Measurements from ENCODE around the gene ATP5F1E. TPM values are rescaled to one million over a fixed set of nuclear protein-coding genes. Genes with fewer than 3 reads are reported as not detected.

Gene ATP5F1E
- total RNA-seq, 1 donor from 2014 or later: 53.5 TPM

DNA sequence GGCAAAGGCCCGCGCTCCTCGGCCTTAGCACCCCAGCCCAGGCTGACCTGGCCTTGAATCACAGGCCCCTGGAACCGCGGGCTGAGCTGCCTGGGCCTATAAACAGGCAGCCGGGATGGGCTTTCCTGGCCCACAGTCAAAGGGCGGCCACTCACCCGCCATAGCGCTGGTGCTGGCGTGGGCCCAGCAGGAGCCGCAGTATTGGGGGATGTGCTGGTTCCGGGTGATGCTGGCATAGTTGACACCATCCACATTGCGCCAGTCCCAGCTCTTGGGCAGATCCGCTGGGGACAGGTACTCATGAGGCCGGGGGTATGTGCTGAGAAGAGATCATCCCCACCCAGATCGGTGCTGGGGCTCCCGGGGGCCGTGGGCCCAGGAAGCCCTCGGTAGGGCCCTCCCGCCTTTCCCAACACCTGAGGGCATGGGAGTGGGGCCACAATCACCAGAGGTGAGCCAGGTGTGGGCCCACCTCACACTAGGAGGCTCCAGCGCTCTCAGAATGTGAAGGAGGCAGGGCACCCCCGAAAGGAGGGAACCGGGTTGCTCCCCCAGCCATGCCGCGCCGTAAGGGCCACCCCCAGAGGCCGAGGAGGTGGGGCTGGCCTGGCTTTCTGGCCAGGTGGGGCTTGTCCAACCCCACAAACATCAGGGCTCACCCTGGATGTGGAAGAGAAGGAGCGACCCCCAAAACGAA lies 25.8 kb downstream of the ATP5F1E start:
- Mint-ChIP-seq H3K4me3 (ENCODE audit: unreplicated experiment) (peak overlapping the region; percentile 42), H3K27me3 (ENCODE audit: unreplicated experiment) (peaks cover 15% of the 10 kb centered on the region)

DNA sequence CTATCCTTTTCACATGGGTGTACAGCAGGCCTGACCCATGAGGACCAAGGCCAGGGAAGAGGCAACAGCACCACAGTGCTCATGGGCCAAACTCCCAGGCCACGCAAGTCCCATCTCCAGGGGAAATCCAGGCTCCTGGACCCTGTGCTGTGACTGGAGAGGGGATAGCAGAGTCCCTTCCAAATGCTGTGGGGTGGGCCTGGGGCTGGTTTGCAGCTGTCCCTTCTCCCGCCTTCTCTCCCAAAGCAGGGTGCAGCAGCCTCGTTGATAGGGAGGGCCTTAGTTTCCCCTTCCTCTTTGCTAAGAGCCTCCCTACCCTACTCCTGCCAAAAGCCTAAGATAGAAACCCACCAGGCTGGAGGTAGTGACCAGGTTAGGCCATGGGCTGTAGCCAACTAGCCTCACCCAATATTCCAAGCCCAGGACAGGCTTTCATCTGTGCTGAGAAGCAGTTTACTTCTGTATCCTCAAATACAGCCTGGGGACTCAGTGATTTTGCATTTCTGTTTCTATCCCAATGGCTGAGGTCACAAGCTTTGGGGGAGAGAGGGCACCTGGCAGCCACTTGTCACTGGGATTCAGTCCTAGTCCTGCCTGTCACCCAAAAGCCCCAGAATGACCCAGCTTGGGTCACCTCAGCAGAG lies 26.5 kb downstream of the ATP5F1E start:
- no peak overlapping the region for H3K27ac Mint-ChIP-seq (ENCODE audit: unreplicated experiment)
- peaks cover 5% of the 10 kb centered on the region for H3K9me3 Mint-ChIP-seq (ENCODE audit: unreplicated experiment)
- no peak overlapping the region for H3K4me3 Mint-ChIP-seq (ENCODE audit: unreplicated experiment)
- DNase-seq: peak; percentile 3
- H3K36me3 Mint-ChIP-seq (ENCODE audit: unreplicated experiment): no peaks in the 10 kb centered on the region
- peaks cover 15% of the 10 kb centered on the region for H3K27me3 Mint-ChIP-seq (ENCODE audit: unreplicated experiment)
- H3K4me1 Mint-ChIP-seq (ENCODE audit: low read depth, unreplicated experiment): no peaks in the 10 kb centered on the region
- TF ChIP-seq, protein P1, sequence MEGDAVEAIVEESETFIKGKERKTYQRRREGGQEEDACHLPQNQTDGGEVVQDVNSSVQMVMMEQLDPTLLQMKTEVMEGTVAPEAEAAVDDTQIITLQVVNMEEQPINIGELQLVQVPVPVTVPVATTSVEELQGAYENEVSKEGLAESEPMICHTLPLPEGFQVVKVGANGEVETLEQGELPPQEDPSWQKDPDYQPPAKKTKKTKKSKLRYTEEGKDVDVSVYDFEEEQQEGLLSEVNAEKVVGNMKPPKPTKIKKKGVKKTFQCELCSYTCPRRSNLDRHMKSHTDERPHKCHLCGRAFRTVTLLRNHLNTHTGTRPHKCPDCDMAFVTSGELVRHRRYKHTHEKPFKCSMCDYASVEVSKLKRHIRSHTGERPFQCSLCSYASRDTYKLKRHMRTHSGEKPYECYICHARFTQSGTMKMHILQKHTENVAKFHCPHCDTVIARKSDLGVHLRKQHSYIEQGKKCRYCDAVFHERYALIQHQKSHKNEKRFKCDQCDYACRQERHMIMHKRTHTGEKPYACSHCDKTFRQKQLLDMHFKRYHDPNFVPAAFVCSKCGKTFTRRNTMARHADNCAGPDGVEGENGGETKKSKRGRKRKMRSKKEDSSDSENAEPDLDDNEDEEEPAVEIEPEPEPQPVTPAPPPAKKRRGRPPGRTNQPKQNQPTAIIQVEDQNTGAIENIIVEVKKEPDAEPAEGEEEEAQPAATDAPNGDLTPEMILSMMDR (IDR thresholded peaks at IDR 0.05; ENCODE audit: partially characterized antibody, unreplicated experiment): no peak

More for the DNA sequence above, 25.8 kb downstream of the ATP5F1E start:
- H3K27ac Mint-ChIP-seq (ENCODE audit: unreplicated experiment): no peak overlapping the region
- no peaks in the 10 kb centered on the region for H3K4me1 Mint-ChIP-seq (ENCODE audit: low read depth, unreplicated experiment)
- H3K36me3 Mint-ChIP-seq (ENCODE audit: unreplicated experiment): no peaks in the 10 kb centered on the region
- H3K9me3 Mint-ChIP-seq (ENCODE audit: unreplicated experiment): peaks cover 5% of the 10 kb centered on the region
- peak; percentile 6 for DNase-seq
- TF ChIP-seq, protein P1 (IDR thresholded peaks at IDR 0.05; ENCODE audit: partially characterized antibody, unreplicated experiment): no peak

DNA sequence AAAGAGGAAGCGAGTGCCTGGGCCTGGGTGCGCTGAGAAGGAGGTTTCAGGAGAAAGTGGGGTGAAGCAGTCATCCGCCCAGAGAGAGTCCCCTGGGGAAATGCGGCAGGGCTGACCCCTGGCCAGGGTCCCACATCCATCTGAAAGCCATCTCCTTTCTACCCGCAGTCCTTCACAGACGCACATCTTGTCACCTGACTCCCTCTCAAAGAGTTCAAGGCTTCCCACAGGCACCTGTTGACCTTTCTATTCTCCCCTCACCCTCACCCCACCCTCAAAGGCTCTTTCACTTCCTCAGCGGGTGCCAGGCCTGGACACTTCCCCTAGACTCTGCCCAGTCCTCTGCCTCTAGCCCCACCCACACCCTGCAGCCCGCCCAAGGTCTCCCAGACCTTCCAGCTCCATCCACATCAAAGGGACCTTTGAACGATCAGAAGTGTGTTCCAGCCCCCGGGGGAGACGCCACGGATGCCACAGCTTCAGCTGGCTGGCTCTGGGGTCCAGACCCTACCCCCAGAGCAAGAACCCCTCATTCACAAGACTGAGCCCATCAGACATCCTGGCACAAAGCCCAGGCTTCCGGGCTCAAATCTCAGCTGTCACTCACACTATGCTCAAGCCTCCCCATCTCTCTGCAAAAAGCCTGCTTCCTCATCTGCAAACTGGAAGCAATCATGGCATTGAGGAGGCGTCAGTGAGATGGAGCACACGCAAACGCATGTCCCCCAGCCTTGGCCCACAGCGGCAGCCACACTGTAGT lies 27.2 kb downstream of the ATP5F1E start:
- H3K27ac Mint-ChIP-seq (ENCODE audit: unreplicated experiment): no peak overlapping the region
- DNase-seq: peak; percentile 11

DNA sequence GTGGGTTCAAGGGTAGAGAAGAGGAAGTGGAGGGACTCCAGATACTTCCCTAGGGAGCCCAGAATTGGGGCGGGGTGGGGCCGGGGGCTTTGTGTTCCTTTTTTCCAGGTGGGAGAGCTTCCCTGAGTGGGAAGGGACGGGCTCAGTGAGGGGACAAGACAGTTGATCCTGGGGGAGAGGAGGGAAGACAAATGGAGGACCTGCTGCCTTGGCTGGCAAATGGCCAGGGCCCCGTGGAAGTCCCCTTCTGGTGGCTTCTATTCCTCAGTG lies 27.7 kb downstream of the ATP5F1E start:
- no peaks in the 10 kb centered on the region for H3K4me1 Mint-ChIP-seq (ENCODE audit: low read depth, unreplicated experiment)
- DNase-seq: peak; percentile 4
- H3K27ac Mint-ChIP-seq (ENCODE audit: unreplicated experiment): no peak overlapping the region
- peaks cover 15% of the 10 kb centered on the region for H3K27me3 Mint-ChIP-seq (ENCODE audit: unreplicated experiment)
- TF ChIP-seq, protein P1 (IDR thresholded peaks at IDR 0.05; ENCODE audit: partially characterized antibody, unreplicated experiment): no peak
- peaks cover 5% of the 10 kb centered on the region for H3K9me3 Mint-ChIP-seq (ENCODE audit: unreplicated experiment)
- no peaks in the 10 kb centered on the region for H3K36me3 Mint-ChIP-seq (ENCODE audit: unreplicated experiment)
- no peak overlapping the region for H3K4me3 Mint-ChIP-seq (ENCODE audit: unreplicated experiment)

More for the DNA sequence above, 27.2 kb downstream of the ATP5F1E start:
- H3K27me3 Mint-ChIP-seq (ENCODE audit: unreplicated experiment): peaks cover 15% of the 10 kb centered on the region
- TF ChIP-seq, protein P1 (IDR thresholded peaks at IDR 0.05; ENCODE audit: partially characterized antibody, unreplicated experiment): no peak
- no peak overlapping the region for H3K4me3 Mint-ChIP-seq (ENCODE audit: unreplicated experiment)
- H3K36me3 Mint-ChIP-seq (ENCODE audit: unreplicated experiment): no peaks in the 10 kb centered on the region
- no peaks in the 10 kb centered on the region for H3K4me1 Mint-ChIP-seq (ENCODE audit: low read depth, unreplicated experiment)
- H3K9me3 Mint-ChIP-seq (ENCODE audit: unreplicated experiment): peaks cover 5% of the 10 kb centered on the region
